GM21723 (cell line): Measurements from ENCODE around the gene ALAS1.

Source experiments
- ATAC-seq: cut with Tn5 transposase; IDR thresholded peaks from one replicate; pipeline ENCODE4 v1.9.1; 2021; ENCODE audit warnings: mild to moderate bottlenecking, moderate library complexity; ENCODE audit not compliant: unreplicated experiment

Gene ALAS1

GRCh38 chr3:52233968-52234367, 36.0 kb downstream of the ALAS1 start:
- ATAC-seq, result no peak

DNA sequence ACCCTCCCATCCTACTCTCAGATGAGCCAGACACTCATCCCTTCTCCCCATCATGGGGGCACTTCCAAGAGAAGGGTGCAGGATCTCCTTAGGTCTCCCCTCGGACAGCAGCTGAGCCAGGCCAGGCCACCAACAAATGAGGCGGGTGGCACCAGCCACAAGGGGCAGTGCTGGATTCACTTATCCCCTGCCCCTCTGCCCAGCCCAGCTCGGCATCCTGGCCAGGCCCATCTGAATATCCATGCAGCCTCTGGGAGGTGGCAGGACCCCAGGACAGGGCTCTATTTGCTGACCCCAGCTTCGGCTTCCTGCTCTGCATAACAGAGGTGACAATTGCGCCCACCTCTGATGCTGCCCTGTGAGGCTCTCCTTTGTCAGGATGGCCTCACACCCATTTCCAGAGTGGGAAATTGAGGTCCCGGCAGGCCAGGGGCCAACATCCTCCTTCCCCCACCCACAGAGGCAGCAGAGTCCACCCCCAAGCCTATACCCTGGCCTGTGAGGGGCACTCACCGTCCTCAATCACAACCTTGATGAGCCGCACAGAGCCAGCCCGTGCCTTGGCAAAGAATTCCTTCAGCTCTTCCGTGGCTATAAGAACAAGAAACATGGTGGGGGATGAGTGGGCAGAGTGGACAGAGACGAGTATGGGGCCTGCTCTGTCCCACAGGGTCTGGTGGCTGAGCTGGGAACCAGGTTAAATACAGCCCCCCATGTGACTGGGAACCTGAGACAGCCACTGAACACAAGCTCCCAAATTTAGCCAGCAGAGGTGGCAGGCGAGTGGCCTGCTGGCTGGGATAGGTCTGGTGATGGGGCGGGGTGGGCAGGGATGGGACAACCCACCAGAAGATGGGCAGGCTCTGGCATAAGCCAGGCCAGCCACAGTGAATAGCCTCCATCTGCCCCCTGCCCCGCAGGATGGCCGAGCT, 36.8 kb downstream of the ALAS1 start:
- no peak for ATAC-seq

- ATAC-seq, result no peak
Observed at GRCh38 chr3:52236424-52236886, 38.5 kb downstream of the ALAS1 start.

DNA sequence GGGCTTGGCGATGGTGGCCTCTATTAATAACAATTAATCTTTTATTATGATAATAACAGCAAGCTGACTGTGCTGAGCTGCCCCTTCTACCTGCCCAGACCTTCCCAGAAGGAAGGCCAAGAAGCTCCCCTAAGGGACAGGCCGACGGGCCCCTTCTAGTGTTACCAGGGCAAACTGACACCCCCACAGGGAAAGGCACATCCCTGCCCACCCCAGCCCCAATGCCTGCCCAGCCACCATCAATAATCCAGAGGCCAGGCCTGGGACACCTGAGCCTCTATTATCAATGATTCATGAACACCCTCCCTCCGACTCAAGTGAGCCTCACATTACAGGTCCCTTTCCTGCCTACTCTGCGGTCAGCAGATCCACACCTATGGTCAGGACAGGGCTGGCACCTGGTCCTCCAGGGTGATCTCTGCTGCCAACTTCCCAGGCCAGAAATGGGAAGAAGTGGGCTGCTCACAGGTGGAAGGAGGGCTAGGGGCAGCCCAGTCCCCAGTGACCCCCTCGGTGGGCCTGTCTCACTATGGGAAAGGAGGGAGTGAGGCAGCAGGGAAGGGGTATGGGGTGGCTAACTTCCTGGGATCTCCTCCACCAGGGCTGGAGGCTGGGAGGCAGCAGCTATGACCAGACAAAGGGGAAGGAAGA, 39.2 kb downstream of the ALAS1 start:
- no peak for ATAC-seq

DNA sequence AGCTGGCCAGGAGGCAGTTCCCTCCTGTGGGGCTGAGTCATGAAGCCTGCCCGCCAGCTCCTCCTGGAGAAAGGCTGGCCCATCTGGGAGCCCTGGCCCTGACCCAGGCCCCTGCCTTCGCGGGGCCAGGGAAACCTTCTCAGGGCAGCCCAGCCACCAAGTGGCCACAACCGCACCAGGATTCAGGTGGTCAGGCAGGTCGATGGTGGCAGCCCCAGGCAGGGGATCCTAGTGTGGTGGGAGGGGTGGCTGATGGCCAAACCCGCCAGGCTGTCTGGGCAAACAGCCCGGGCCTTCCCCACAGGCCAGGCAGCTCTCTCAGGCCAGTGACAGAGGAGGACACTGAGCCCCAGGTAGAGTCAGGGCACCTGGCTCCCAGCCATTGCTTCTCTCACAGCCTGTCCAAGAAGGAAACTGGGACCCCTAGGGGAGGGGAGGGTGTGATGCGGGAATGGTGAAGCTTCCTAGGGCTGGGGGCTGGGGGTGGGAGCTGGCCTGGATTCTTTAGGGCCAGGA, 39.8 kb downstream of the ALAS1 start:
- ATAC-seq, result no peak

DNA sequence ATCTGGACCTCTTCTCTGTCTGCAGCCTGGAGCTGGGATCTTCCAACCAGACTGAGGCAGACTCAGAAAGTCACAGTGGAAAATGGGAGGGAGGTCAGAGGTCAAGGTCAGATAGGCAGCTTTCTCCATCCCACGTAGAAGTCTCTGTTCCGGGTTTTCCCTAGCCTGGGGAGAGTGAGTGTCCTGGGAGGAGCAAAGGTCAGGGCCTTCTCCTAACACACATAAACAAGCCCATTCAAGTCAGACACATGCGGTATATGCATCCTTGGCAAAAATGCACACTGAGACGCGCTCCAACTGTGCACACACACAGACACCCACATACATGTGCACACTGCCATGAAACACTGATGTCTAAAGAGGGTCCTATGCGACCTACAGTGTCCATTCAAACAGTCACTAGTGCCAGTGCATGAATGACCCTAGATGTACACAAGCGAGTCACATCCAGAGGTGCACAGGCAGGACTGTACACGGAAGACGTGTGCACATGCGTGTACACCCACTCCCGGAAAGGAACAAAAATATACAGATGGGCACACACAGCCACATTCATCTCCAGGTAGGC, 40.3 kb downstream of the ALAS1 start:
- ATAC-seq, result peak; percentile 1

GRCh38 chr3:52238761-52239701, 41.1 kb downstream of the ALAS1 start, which contains the start of gene TWF2:
TWF2 (minus strand) TSS chr3:52239158; CDS start chr3:52239016, 142 bp downstream.
- peak; percentile 63 for ATAC-seq

GRCh38 chr3:52240059-52240885, 42.3 kb downstream of the ALAS1 start:
- ATAC-seq, result peak; percentile 24

GRCh38 chr3:52240886-52241370, 43.0 kb downstream of the ALAS1 start:
- ATAC-seq, result no peak

DNA sequence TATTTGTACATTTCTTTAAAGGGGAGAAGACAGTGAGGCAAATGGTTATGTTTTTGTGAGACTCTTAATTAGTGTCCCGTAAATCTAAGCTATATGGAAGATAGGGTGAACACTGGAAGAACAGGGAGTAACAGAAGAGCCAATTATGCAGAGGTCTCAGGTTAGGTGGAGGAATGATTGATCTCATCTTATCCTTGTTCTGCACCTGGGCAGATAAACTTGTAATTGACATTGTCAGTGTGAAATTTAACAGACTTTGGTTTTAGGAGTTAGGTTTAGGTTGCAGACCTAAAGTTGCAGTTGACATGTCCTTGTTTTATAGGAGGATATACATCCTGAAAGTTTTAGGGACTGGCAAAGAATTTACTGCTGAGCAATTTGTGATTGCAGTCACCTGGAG, 44.1 kb downstream of the ALAS1 start:
- ATAC-seq, result no peak

DNA sequence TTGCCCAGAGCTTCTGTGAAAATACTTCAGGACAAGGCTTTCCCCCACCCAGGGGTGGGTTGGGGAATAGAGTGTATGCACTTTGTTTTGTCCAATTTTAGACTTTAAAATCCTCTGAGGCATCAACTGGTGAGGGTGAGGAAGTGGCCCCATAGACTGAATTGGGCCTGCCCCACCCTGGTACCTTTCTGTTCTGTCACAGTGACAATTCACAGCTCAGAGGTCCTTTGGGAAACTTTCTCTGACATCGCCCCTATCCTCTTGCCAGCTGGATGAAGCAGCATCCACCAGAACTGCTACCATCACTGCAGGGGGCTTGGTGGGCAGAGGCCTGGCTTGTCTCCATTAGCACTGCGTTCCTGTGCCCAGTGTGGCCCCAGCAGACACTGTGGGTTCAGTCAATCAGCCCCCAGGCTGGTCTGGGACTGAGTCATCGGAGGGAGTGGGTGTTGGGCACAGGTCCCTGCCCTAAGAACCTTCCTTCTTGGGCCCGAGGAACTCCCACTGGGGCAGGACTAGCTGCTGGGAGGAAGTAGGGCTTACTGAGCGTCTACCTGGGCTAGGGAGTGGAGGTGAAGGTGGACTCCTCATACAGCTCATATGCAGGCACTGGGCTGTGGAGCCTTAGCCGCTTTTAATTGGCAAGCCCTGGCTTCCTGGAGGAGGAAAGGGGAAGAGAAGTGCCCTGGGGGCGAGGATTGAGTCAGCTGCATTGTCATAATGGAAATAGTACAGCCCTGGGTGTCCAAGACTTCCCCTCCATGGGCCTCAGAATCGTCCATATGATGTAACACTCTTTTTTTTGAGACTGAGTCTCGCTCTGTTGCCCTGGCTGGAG, 46.0 kb downstream of the ALAS1 start:
- peak; percentile 19 for ATAC-seq

- ATAC-seq, result peak; percentile 41
Observed at GRCh38 chr3:52245322-52246263, 47.6 kb downstream of the ALAS1 start, which contains the start of gene PPM1M. PPM1M (plus strand) TSS chr3:52245759; CDS start chr3:52245825, 66 bp downstream.

DNA sequence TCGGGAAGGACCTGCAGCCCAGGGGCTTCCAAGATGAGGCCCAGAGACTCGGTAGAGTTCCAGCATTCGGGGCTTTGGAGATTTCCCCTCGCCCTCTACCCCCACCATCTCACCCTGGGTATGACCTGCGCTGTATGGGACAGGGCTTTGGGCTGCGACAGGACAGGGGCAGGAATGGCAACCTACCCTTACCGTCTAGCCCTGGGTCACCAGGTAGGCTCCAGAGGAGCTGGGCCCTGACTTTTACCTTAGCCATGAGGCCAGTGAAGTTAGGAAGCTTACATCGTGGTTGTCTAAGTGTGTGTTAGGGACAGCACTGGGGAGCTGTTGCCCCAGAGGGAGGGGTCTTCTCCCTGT, 48.3 kb downstream of the ALAS1 start:
- ATAC-seq, result peak; percentile 8

- ATAC-seq, result no peak
Observed at GRCh38 chr3:52246728-52247408, 48.9 kb downstream of the ALAS1 start.

GRCh38 chr3:52247409-52248164, 49.6 kb downstream of the ALAS1 start:
- ATAC-seq, result no peak

DNA sequence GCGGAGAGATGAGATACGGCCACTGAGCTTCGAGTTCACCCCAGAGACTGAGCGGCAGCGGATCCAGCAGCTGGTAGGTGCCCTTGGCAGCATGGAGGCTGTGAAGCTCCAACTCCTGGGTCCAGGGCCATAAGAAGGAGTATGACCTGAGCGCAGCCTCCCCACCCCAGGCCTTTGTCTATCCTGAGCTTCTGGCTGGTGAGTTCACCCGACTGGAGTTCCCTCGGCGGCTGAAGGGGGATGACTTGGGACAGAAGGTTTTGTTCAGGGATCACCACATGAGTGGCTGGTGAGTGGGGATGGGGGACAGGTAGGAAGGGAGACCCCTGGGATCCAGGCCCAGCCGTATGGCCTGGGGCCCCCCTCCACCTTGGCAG, 50.2 kb downstream of the ALAS1 start:
- ATAC-seq, result no peak
